DND-41 (cell line): ENCODE results near the gene DOLPP1.
"Not testable (repeated sequence)": the region's sequence is repeated elsewhere in the genome, so short reads cannot be mapped to it uniquely, and the experiment has no call there.

Experiments used
- ATAC-seq: fragments of 200-7000 bp; cut with Tn5 transposase; 3 replicates; pipeline ENCODE4 v1.9.1; 2021; ENCODE audit warnings: low read depth; ENCODE audit not compliant: insufficient read depth
- DNase-seq: peaks from one replicate; pipeline ENCODE4 v3.0.0-alpha.2; 2020
- H2AFZ ChIP-seq: 2 replicates; pipeline ENCODE4 v1.6.0; 2012; ENCODE audit warnings: low read depth, low read length
- H3K27ac ChIP-seq: 2 replicates; pipeline ENCODE4 v1.5.1; 2012; ENCODE audit warnings: low read length, inconsistent platforms
- H3K27me3 ChIP-seq: fragments of 200-600 bp; sonication (generic); 2 replicates; pipeline ENCODE4 v1.6.0; 2012; ENCODE audit warnings: low read length, mild to moderate bottlenecking, inconsistent platforms; ENCODE audit not compliant: insufficient read depth, poor library complexity
- H3K36me3 ChIP-seq: 2 replicates; pipeline ENCODE4 v1.5.1; 2012; ENCODE audit warnings: low read length, inconsistent platforms; ENCODE audit not compliant: insufficient read depth
- H3K4me1 ChIP-seq: 2 replicates; pipeline ENCODE4 v1.5.1; 2012; ENCODE audit warnings: mild to moderate bottlenecking, low read length; ENCODE audit not compliant: insufficient read depth
- H3K4me2 ChIP-seq: 2 replicates; pipeline ENCODE4 v1.6.0; 2012; ENCODE audit warnings: mild to moderate bottlenecking, moderate library complexity, low read length, inconsistent platforms; ENCODE audit not compliant: insufficient read depth
- H3K4me3 ChIP-seq, 2 experiments: fragments of 200-600 bp in 1 of 2; shearing (Covaris generic) in 1 of 2; 2 replicates each; pipeline ENCODE4 v1.5.1; 2012 to 2016; ENCODE audit warnings: inconsistent platforms in 2 of 2, low read length in 2 of 2, mild to moderate bottlenecking in 2 of 2, low read depth in 1 of 2, moderate library complexity in 1 of 2
- H3K79me2 ChIP-seq: 2 replicates; pipeline ENCODE4 v1.6.0; 2012; ENCODE audit warnings: low read length, inconsistent platforms; ENCODE audit not compliant: insufficient read depth
- H3K9ac ChIP-seq: 2 replicates; pipeline ENCODE4 v1.6.0; 2012; ENCODE audit warnings: low read depth, mild to moderate bottlenecking, inconsistent platforms, low read length, moderate library complexity
- H3K9me3 ChIP-seq: 2 replicates; pipeline ENCODE4 v1.5.1; 2012; ENCODE audit warnings: low read length, moderate library complexity, mild to moderate bottlenecking, inconsistent platforms; ENCODE audit not compliant: insufficient read depth, severe bottlenecking
- H4K20me1 ChIP-seq: 2 replicates; pipeline ENCODE4 v1.6.0; 2012; ENCODE audit warnings: low read length; ENCODE audit not compliant: insufficient read depth
- CTCF ChIP-seq: IDR thresholded peaks from 2 replicates; pipeline ENCODE4 v1.5.1; 2012; ENCODE audit warnings: borderline replicate concordance, low read length, moderate library complexity, mild to moderate bottlenecking; ENCODE audit not compliant: poor library complexity, severe bottlenecking; ENCODE audit errors: extremely low read depth
- EZH2 ChIP-seq: IDR thresholded peaks from 3 replicates; pipeline ENCODE4 v1.6.1; 2012; ENCODE audit warnings: borderline replicate concordance, low read depth, mild to moderate bottlenecking, moderate library complexity, low read length, inconsistent platforms; ENCODE audit not compliant: severe bottlenecking

DOLPP1 gene

GRCh38 chr9:129110740-129111527 lies 30.0 kb downstream of the DOLPP1 start, which contains the start of the genes CRAT and PTPA:
CRAT (minus strand) TSS chr9:129110793; CDS start chr9:129110509, 284 bp downstream.
PTPA (plus strand) TSS chr9:129111415; CDS start chr9:129111601, 186 bp downstream.
- DNase-seq = peak; percentile 86
- no peaks in the 10 kb centered on the region; the same call in 1 of the 2 replicates for H3K36me3 ChIP-seq
- ATAC-seq = peak; percentile 94
- H3K4me2 ChIP-seq = peak within 1 kb of the TSS; percentile 75
- no peaks in the 10 kb centered on the region for H3K9me3 ChIP-seq
- H3K4me3 ChIP-seq = peak within 1 kb of the TSS; percentile 90 to 92
- H3K79me2 ChIP-seq = peaks cover 49% of the 10 kb centered on the region
- no peaks in the 10 kb centered on the region; the same call in 1 of the 2 replicates for H4K20me1 ChIP-seq
- peak within 1 kb of the TSS; percentile 100 for H2AFZ ChIP-seq
- H3K4me1 ChIP-seq = peaks cover 32% of the 10 kb centered on the region
- H3K9ac ChIP-seq = peak within 1 kb of the TSS; percentile 82
- H3K27me3 ChIP-seq = no peaks in the 10 kb centered on the region
- TF ChIP-seq EZH2 (no peak), CTCF (no peak)
- peak within 1 kb of the TSS; percentile 98 for H3K27ac ChIP-seq

DNA sequence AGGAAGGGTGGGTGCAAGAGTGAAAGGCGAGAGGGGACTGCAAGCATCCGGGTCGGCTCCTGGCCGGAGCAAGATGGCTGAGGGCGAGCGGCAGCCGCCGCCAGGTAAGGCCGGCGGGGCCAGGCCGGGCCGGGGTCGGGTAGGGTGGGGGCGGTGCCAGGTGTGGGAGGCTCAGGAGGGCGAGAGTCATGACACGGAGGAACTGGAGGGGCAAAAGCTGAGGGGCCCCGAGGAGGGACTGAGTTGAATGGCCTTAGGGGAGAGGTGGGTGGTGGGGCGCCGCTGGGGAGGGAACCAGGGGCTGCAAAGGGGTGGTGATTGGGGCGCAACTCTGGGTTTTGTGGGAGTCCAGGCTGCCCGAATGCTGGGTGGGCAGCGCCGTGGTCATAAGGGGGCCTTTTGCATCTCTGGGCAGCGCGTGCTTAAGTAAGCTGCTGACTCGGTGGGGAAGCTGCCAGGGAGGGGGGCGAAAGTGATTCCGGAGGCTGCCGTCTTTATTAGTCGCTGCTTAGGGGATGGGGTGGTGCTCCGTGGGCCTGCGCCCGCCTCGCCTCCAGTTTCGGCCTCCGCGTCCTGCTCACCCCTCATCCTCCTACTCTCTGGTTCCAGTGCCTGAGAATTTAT lies 30.7 kb downstream of the DOLPP1 start:
- Histone ChIP-seq H3K79me2 (peaks cover 53% of the 10 kb centered on the region), H3K4me2 (peak overlapping the region; percentile 75), H3K4me3 (peak overlapping the region; percentile 90 to 92), H3K36me3 (no peaks in the 10 kb centered on the region; the same call in 1 of the 2 replicates), H3K27ac (peak overlapping the region; percentile 98), H4K20me1 (no peaks in the 10 kb centered on the region; the same call in 1 of the 2 replicates), H3K9me3 (no peaks in the 10 kb centered on the region), H3K27me3 (no peaks in the 10 kb centered on the region), H2AFZ (peak overlapping the region; percentile 100), H3K4me1 (peaks cover 32% of the 10 kb centered on the region), H3K9ac (peak overlapping the region; percentile 82)
- no peak for TF ChIP-seq CTCF
- no peak for TF ChIP-seq EZH2
- ATAC-seq (peak; percentile 43), DNase-seq (peak; percentile 55)

DNA sequence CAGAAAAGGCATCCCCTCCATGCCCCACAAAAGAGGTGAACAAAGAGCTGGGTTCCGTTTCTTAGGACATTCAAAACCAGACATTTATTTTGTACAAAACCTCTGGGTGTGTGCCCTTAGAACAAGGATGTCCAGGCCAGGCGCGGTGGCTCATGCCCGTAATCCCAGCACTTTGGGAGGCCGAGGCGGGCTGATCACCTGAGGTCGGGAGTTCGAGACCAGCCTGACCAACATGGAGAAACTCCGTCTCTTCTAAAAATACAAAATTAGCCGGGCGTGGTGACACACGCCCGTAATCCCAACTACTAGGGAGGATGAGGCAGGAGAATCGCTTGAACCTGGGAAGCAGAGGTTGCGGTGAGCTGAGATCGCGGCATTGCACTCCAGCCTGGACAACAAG lies 31.6 kb downstream of the DOLPP1 start:
- H3K9ac ChIP-seq = peak overlapping the region; percentile 82
- H4K20me1 ChIP-seq, H3K36me3 ChIP-seq, DNase-seq, H2AFZ ChIP-seq, H3K9me3 ChIP-seq, ATAC-seq, H3K27me3 ChIP-seq: not testable (repeated sequence)
- peak overlapping the region; percentile 75 for H3K4me2 ChIP-seq
- H3K4me1 ChIP-seq = peaks cover 32% of the 10 kb centered on the region
- H3K4me3 ChIP-seq = peak overlapping the region; percentile 90 to 92; a peak in 3 of 4 replicates
- peak overlapping the region; percentile 98; the same call in 1 of the 2 replicates for H3K27ac ChIP-seq
- peaks cover 62% of the 10 kb centered on the region for H3K79me2 ChIP-seq
